Measurements from ENCODE around the gene SPDYE16. TPM values are rescaled to one million over a fixed set of nuclear protein-coding genes. Genes with fewer than 3 reads are reported as not detected.
"Not testable (repeated sequence)": the region's sequence is repeated elsewhere in the genome, so short reads cannot be mapped to it uniquely, and the experiment has no call there.

Gene SPDYE16
- total RNA-seq, 1 experiment from 2014 or later: not detected

DNA sequence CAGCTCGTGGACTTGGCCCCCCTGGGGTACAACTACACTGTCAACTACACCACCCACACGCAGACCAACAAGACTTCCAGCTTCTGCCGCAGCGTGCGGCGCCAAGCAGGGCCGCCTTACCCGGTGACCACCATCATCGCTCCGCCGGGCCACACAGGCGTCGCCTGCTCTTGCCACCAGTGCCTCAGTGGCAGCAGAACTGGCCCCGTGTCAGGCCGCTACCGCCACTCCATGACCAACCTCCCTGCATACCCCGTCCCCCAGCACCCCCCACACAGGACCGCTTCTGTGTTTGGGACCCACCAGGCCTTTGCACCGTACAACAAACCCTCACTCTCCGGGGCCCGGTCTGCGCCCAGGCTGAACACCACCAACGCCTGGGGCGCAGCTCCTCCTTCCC, 60.4 kb downstream of the SPDYE16 start:
- DNase-seq (ENCODE audit: low spot score); in situ Hi-C loops (cut with HindIII; ENCODE audit: low sequenced_read_pairs): not testable (repeated sequence)

Other genes with a start within 250 kb of the SPDYE16 start
- gene HSPB1, start 240.6 kb downstream of the SPDYE16 start, total RNA-seq (2014; rRNA removed; shearing (Covaris generic)): 129 and 145 TPM in 2 replicates
- gene YWHAG, start 184.3 kb downstream of the SPDYE16 start, total RNA-seq (2014; rRNA removed; shearing (Covaris generic)): 88.9 and 113 TPM in 2 replicates
- gene SSC4D, start 133.6 kb downstream of the SPDYE16 start, total RNA-seq (2014; rRNA removed; shearing (Covaris generic)): 8.1 and 8.5 TPM in 2 replicates
- 1.3 and 3.0 TPM in 2 replicates for gene ZP3, start 118.3 kb downstream of the SPDYE16 start, total RNA-seq (2014; rRNA removed; shearing (Covaris generic))
- 15.8 and 20.1 TPM in 2 replicates for gene DTX2, start 81.6 kb downstream of the SPDYE16 start, total RNA-seq (2014; rRNA removed; shearing (Covaris generic))
- gene UPK3B, start 32.7 kb downstream of the SPDYE16 start, total RNA-seq (2014; rRNA removed; shearing (Covaris generic)): 20.1 and 24.1 TPM in 2 replicates
- not detected in 2 replicates for gene POMZP3, start 84.0 kb upstream of the SPDYE16 start, total RNA-seq (2014; rRNA removed; shearing (Covaris generic))